HEK293T (cell line): ENCODE data around the gene PAPPA.

ENCODE experiments used
- CTCF ChIA-PET: fragments of 350-600 bp; formaldehyde crosslinking; extraction: SDS; loops from one replicate; lab custom pipeline; 2021; ENCODE audit warnings: antibody characterized with exemption, inconsistent platforms; lab: Yijun Ruan, JAX
- POLR2A ChIA-PET: fragments of 350-600 bp; formaldehyde crosslinking; extraction: SDS; loops from one replicate; lab custom pipeline; 2020; ENCODE audit warnings: antibody characterized with exemption, inconsistent platforms; lab: Yijun Ruan, JAX
- DNase-seq: peaks from one replicate; pipeline ENCODE4 v3.0.0; 2012; ENCODE audit warnings: mixed read lengths; ENCODE audit errors: extremely low spot score
- ARNT ChIP-seq: fragments of 450-650 bp; IDR thresholded peaks from 2 replicates; pipeline ENCODE4 v1.6.1; 2017; ENCODE audit warnings: mild to moderate bottlenecking
- BHLHE40 ChIP-seq: fragments of 450-650 bp; IDR thresholded peaks from 2 replicates; pipeline ENCODE4 v1.6.1; 2016; ENCODE audit warnings: mild to moderate bottlenecking, moderate library complexity, borderline replicate concordance
- CTBP1 ChIP-seq: fragments of 450-650 bp; IDR thresholded peaks from 2 replicates; pipeline ENCODE4 v1.6.1; 2016; ENCODE audit warnings: borderline replicate concordance
- ELF4 ChIP-seq: fragments of 450-650 bp; IDR thresholded peaks from 2 replicates; pipeline ENCODE4 v1.6.1; 2017; ENCODE audit warnings: antibody characterized with exemption
- FOXA1 ChIP-seq: fragments of 450-650 bp; IDR thresholded peaks from 2 replicates; pipeline ENCODE4 v1.6.1; 2016; ENCODE audit warnings: mild to moderate bottlenecking
- FOXK2 ChIP-seq: fragments of 450-650 bp; IDR thresholded peaks from 2 replicates; pipeline ENCODE4 v1.6.1; 2016; ENCODE audit warnings: mild to moderate bottlenecking
- FOXM1 ChIP-seq: fragments of 450-650 bp; IDR thresholded peaks from 2 replicates; pipeline ENCODE4 v1.6.1; 2017; ENCODE audit warnings: mild to moderate bottlenecking, borderline replicate concordance
- HDGF ChIP-seq: fragments of 450-650 bp; IDR thresholded peaks from 2 replicates; pipeline ENCODE4 v1.6.1; 2017; ENCODE audit warnings: antibody characterized with exemption, borderline replicate concordance
- L3MBTL2 ChIP-seq: fragments of 450-650 bp; conservative IDR thresholded peaks from 2 replicates; pipeline ENCODE4 v1.6.1; 2016; ENCODE audit warnings: mild to moderate bottlenecking
- LEF1 ChIP-seq: fragments of 450-650 bp; IDR thresholded peaks from 2 replicates; pipeline ENCODE4 v1.6.1; 2017; ENCODE audit warnings: mild to moderate bottlenecking, borderline replicate concordance
- NFRKB ChIP-seq: fragments of 450-650 bp; IDR thresholded peaks from 2 replicates; pipeline ENCODE4 v1.6.1; 2016; ENCODE audit warnings: mild to moderate bottlenecking, moderate library complexity
- PKNOX1 ChIP-seq: fragments of 450-650 bp; IDR thresholded peaks from 2 replicates; pipeline ENCODE4 v1.6.1; 2016
- SP1 ChIP-seq: fragments of 450-650 bp; IDR thresholded peaks from 2 replicates; pipeline ENCODE4 v1.6.1; 2017
- SUZ12 ChIP-seq: fragments of 450-650 bp; IDR thresholded peaks from 2 replicates; pipeline ENCODE4 v1.6.1; 2016; ENCODE audit warnings: mild to moderate bottlenecking
- TARDBP ChIP-seq: fragments of 450-650 bp; IDR thresholded peaks from 2 replicates; pipeline ENCODE4 v1.6.1; 2016
- ZNF384 ChIP-seq: fragments of 450-650 bp; IDR thresholded peaks from 2 replicates; pipeline ENCODE4 v1.6.1; 2016

The PAPPA gene

GRCh38 chr9:116276651-116277121, 123.1 kb downstream of the PAPPA start:
- ChIA-PET CTCF (interaction anchor here (1.0 kb wide), 1 partner anchor 10 kb away, joined by 3 read pairs; no protein-coding TSS in a partner anchor), POLR2A (no interaction called here)
- TF ChIP-seq FOXK2 (no peak), FOXA1 (no peak), SUZ12 (no peak), FOXM1 (no peak), ZNF384 (no peak), ARNT (no peak), TARDBP (no peak)
- no peak for DNase-seq

GRCh38 chr9:116278326-116278725, 124.7 kb downstream of the PAPPA start:
- no peak for TF ChIP-seq HDGF
- no peak for TF ChIP-seq NFRKB
- TF ChIP-seq FOXK2: no peak
- TF ChIP-seq LEF1: no peak
- no peak for TF ChIP-seq ELF4
- TF ChIP-seq L3MBTL2: no peak
- no peak for TF ChIP-seq TARDBP
- TF ChIP-seq SUZ12: no peak
- TF ChIP-seq CTBP1: no peak
- no peak for TF ChIP-seq SP1
- TF ChIP-seq BHLHE40: no peak
- no peak for TF ChIP-seq ARNT
- CTCF ChIA-PET: no interaction called here
- no peak for DNase-seq
- POLR2A ChIA-PET: interaction anchor here (0.6 kb wide), 1 partner anchor 119 kb away, joined by 3 read pairs; no protein-coding TSS in a partner anchor

GRCh38 chr9:116279230-116279629, 125.6 kb downstream of the PAPPA start:
- no peak for TF ChIP-seq PKNOX1
- no peak for TF ChIP-seq SP1
- TF ChIP-seq NFRKB: no peak
- no peak for TF ChIP-seq FOXK2
- TF ChIP-seq FOXA1: no peak
- no peak for TF ChIP-seq ZNF384
- no peak for TF ChIP-seq L3MBTL2
- TF ChIP-seq LEF1: no peak
- no peak for TF ChIP-seq ELF4
- TF ChIP-seq ARNT: no peak
- ChIA-PET CTCF (no interaction called here), POLR2A (no interaction called here)
- no peak for DNase-seq

- no peak for TF ChIP-seq FOXA1
- no peak for TF ChIP-seq LEF1
- TF ChIP-seq BHLHE40: no peak
- TF ChIP-seq ELF4: no peak
- no peak for TF ChIP-seq SUZ12
- TF ChIP-seq L3MBTL2: no peak
- no peak for TF ChIP-seq SP1
- no peak for TF ChIP-seq FOXM1
- no peak for TF ChIP-seq TARDBP
- TF ChIP-seq NFRKB: no peak
- TF ChIP-seq ZNF384: no peak
- no peak for TF ChIP-seq PKNOX1
- no peak for TF ChIP-seq ARNT
- no peak for TF ChIP-seq HDGF
- TF ChIP-seq FOXK2: no peak
- no peak for TF ChIP-seq CTBP1
- CTCF ChIA-PET: no interaction called here
- POLR2A ChIA-PET: no interaction called here
- DNase-seq: no peak
Measured at GRCh38 chr9:116280529-116280928, 126.9 kb downstream of the PAPPA start.

- POLR2A ChIA-PET: no interaction called here
- no peak for DNase-seq
- CTCF ChIA-PET: no interaction called here
- TF ChIP-seq FOXK2 (no peak), CTBP1 (no peak), ELF4 (no peak), PKNOX1 (no peak), HDGF (no peak), FOXM1 (no peak), ZNF384 (no peak), SP1 (no peak), TARDBP (no peak), LEF1 (no peak)
Measured at GRCh38 chr9:116282597-116282996, 129.0 kb downstream of the PAPPA start.

GRCh38 chr9:116284518-116284917, 130.9 kb downstream of the PAPPA start:
- ChIA-PET CTCF (no interaction called here), POLR2A (no interaction called here)
- TF ChIP-seq LEF1 (no peak), ZNF384 (no peak), FOXM1 (no peak), FOXA1 (no peak), BHLHE40 (no peak), FOXK2 (no peak), NFRKB (no peak), PKNOX1 (no peak), CTBP1 (no peak), ARNT (no peak), HDGF (no peak), SUZ12 (no peak), ELF4 (no peak), L3MBTL2 (no peak), SP1 (no peak), TARDBP (no peak)
- no peak for DNase-seq
